WI38 (cell line): ENCODE results near the gene CYTH2.

ENCODE experiments used
- H3K4me3 ChIP-seq: 2 replicates; pipeline ENCODE4 v1.5.1; 2011; ENCODE audit warnings: low read depth, mild to moderate bottlenecking, control low read depth, low read length
- TF ChIP-seq, protein P1 (sequence below): IDR thresholded peaks from 2 replicates; pipeline ENCODE4 v1.5.1; 2012; ENCODE audit warnings: low read depth, mild to moderate bottlenecking, control low read depth, low read length

The CYTH2 gene

DNA sequence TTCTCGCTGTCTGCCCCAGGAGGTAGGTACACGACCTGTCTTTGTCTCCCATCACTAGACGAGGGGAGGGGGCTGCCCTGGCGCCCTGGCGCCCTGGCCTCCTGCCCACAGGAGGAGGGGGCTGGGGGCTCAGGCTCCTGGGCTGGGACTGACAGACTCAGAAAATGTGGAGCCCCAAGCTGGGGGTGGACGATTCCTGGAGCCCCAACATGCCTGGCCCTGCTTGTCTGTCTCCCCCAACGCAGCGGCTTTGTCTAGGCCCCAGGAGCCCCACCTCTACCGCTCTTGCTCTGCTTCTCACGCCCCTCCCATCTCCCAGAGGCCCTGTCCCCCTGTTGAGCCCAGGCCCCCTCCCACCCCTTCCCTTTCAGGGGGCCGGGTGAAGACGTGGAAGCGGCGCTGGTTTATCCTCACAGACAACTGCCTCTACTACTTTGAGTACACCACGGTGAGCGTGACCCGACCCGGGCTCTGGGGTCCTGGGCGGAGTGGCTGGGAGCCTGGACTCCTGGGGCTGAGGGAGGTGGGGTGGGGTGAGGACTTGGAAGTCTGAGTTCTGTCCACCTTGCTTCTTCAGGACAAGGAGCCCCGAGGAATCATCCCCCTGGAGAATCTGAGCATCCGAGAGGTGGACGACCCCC, 8.6 kb downstream of the CYTH2 start:
- H3K4me3 ChIP-seq: no peak overlapping the region
- TF ChIP-seq, protein P1, sequence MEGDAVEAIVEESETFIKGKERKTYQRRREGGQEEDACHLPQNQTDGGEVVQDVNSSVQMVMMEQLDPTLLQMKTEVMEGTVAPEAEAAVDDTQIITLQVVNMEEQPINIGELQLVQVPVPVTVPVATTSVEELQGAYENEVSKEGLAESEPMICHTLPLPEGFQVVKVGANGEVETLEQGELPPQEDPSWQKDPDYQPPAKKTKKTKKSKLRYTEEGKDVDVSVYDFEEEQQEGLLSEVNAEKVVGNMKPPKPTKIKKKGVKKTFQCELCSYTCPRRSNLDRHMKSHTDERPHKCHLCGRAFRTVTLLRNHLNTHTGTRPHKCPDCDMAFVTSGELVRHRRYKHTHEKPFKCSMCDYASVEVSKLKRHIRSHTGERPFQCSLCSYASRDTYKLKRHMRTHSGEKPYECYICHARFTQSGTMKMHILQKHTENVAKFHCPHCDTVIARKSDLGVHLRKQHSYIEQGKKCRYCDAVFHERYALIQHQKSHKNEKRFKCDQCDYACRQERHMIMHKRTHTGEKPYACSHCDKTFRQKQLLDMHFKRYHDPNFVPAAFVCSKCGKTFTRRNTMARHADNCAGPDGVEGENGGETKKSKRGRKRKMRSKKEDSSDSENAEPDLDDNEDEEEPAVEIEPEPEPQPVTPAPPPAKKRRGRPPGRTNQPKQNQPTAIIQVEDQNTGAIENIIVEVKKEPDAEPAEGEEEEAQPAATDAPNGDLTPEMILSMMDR: no peak

DNA sequence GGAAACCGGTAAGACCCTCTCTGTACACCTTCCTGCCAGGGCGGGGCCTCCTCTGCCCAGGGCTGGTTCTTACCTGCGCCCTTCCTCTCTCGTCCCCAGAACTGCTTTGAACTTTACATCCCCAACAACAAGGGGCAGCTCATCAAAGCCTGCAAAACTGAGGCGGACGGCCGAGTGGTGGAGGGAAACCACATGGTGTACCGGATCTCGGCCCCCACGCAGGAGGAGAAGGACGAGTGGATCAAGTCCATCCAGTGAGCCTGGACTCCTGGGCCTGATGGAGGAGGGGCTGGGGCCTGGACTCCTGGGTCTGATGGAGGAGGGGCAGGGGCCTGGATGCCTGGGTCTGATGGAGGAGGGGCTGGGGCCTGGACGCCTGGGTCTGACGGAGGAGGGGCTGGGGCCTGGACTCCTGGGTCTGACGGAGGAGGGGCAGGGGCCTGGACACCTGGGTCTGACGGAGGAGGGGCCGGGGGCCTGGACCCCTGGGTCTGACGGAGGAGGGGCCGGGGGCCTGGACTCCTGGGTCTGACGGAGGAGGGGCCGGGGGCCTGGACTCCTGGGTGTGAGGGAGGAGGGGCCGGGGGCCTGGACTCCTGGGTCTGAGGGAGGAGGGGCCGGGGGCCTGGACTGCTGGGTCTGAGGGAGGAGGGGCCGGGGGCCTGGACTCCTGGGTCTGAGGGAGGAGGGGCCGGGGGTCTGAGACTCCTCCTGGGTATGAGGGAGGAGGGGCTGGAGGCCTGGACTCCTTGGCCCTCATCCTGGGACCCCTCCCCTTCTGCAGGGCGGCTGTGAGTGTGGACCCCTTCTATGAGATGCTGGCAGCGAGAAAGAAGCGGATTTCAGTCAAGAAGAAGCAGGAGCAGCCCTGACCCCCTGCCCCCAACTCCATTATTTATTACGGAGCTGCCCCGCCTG, 9.4 kb downstream of the CYTH2 start:
- no peak overlapping the region for H3K4me3 ChIP-seq
- TF ChIP-seq, protein P1: no peak

DNA sequence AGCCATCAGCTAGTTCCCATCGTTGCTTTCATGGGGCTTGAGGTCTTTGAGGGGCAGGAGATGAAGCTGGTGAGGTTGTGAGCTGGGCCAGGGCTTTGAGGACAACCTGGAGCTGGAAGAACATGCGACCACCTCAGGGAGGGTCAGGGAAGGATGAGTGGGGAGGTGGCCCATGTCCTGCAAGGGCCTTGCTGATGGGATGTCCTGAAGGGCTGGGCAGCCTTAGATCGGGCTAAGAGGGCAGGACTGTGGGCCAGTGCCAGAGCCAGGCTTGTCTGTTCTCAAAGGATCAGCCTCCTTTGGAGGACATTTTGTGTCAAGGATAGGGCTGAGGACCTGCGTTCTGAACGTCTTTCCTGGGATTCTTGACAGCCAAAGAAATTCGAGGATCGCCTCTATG, 10.5 kb downstream of the CYTH2 start:
- TF ChIP-seq, protein P1: no peak
- H3K4me3 ChIP-seq: no peak overlapping the region

GRCh38 chr19:48480183-48480557, 11.0 kb downstream of the CYTH2 start:
- TF ChIP-seq, protein P1: no peak
- 0 out of 2 replicates have a peak overlapping the region, but pooled peaks have one; percentile 18 for H3K4me3 ChIP-seq

DNA sequence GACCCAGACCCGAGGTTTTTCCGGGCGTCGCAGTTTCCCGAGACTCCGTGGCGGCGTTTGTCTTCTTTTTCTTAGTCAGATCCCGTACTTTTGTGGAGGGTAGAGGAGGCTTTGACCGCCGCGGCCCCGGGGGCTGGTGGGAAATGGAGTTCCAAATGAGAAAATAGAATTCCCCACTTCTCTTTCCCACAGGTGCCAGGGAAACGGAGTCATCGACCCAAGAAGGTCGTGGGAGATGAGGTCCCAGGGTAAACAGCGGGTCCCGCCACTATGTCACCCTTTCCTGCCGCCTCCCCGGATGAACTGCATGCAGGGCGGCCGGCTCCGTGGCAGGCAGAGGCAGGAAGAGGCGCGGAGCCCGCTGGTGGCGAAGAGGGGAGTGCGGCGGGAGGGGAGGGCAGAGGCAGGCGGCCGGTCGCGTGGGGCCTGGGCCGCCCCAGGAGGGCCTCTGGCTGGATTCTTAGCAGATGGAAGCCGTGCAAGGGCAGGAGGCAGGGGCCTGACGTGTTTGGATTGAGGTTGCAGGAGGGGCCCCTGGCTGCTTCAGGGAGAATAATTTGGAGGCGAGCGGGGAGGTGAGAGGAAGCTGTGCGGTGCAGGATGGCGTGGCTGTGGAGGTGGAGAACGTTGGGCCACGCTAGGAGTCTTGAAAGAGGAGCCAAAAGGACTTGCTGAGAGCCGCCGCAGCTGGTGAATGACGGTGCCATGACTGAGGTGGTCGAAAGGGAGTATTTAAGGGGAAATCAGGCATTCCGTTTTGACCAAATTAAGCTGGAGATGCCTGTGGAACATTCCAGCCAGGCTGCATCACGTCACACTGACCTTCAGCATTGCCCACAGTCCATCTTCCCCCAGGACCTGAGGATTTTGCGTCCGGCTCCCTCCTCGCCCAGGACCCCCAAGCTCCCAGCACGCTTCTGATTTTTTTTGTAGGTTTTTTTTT, 11.7 kb downstream of the CYTH2 start:
- TF ChIP-seq, protein P1: no peak
- 0 out of 2 replicates have a peak overlapping the region, but pooled peaks have one; percentile 18 for H3K4me3 ChIP-seq

DNA sequence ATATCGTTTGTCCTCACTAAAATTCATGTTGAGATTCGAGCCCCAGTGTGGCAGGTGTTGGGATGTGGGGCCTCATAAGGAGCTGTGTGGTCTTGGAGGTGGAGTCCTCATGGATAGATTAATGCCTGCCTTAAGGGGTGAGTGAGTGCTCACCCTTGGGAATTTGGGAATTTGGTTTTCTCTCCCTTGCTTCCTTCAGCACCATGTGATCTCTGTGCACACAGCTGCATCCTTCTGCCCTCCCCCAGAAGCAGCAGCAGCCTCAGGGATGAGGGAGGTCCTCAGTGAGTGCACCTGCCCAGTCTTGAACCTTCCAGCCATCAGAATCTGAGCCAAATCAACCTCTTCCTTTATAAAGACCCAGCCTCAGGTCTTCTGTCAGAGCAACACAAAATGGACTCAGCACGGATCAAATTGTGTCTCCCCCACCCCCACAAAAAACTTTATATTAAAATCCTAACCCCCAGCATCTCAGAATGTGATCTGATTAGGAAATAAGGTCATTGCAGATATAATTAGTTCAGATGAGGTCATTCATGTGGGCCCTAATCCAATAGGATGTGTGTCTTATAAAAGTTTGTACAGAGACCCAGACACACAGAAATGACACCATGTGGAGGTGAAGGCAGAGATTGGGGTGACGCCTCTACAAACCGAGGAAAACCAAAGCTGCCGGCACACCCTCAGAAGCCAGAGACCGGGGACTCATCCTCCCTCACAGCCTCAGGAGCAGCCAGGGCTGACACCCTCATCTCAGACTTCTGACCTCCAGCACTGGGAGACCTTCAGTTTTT, 12.9 kb downstream of the CYTH2 start:
- no peak overlapping the region for H3K4me3 ChIP-seq
- TF ChIP-seq, protein P1: no peak
